Bronchial epithelial cell (primary cell): Measurements from ENCODE around the gene ENTR1. TPM values are rescaled to one million over a fixed set of nuclear protein-coding genes. Genes with fewer than 3 reads are reported as not detected.
A peak's percentile ranks its signal among the peaks of the same experiment; 100 is the strongest.

Source experiments
- DNase-seq: peaks from one replicate; pipeline ENCODE4 v3.0.0-alpha.2; 2010; ENCODE audit warnings: low read depth
- FAIRE-seq: peaks from 2 replicates; lab custom pipeline; 2011; peaks lifted over from hg19 to GRCh38; lab: Jason Lieb, UNC
- H3K27me3 ChIP-seq: 2 replicates; pipeline ENCODE4 v1.5.1; 2011; ENCODE audit warnings: low read length; ENCODE audit not compliant: control insufficient read depth, insufficient read depth
- H3K36me3 ChIP-seq: 2 replicates; pipeline ENCODE4 v1.5.1; 2011; ENCODE audit warnings: low read length; ENCODE audit not compliant: control insufficient read depth, insufficient read depth
- H3K4me3 ChIP-seq: 2 replicates; pipeline ENCODE4 v1.5.1; 2011; ENCODE audit warnings: mild to moderate bottlenecking, low read depth, low read length, control low read depth
- CTCF ChIP-seq: IDR thresholded peaks from 2 replicates; pipeline ENCODE4 v1.5.1; 2011; ENCODE audit warnings: mild to moderate bottlenecking, moderate library complexity, low read length, control low read depth, inconsistent platforms; ENCODE audit not compliant: insufficient read depth, severe bottlenecking
- total RNA-seq: library from RNA; depleted of rRNA; stranded (reverse); fragments of >200 nt; gene quantifications from 2 replicates; pipeline ENCODE4 v1.2.1, GENCODE V29; 2014

ENTR1 gene
- total RNA-seq, 1 donor from 2014 or later, result 89.0 TPM

- peak; percentile 7 for DNase-seq
- peaks cover 38% of the 10 kb centered on the region for H3K36me3 ChIP-seq
- no peaks in the 10 kb centered on the region for H3K27me3 ChIP-seq
- TF ChIP-seq CTCF, result no peak
- no peak for FAIRE-seq
- H3K4me3 ChIP-seq, result peak overlapping the region; percentile 87
Measured at GRCh38 chr9:136399176-136400037, 11.0 kb downstream of the ENTR1 start.

GRCh38 chr9:136398286-136398685 is 12.1 kb downstream of the ENTR1 start:
- no peak overlapping the region for H3K4me3 ChIP-seq
- FAIRE-seq, result no peak
- no peak for TF ChIP-seq CTCF
- peaks cover 39% of the 10 kb centered on the region for H3K36me3 ChIP-seq
- no peaks in the 10 kb centered on the region for H3K27me3 ChIP-seq
- DNase-seq, result no peak

- FAIRE-seq (no peak), DNase-seq (no peak)
- no peak overlapping the region for H3K4me3 ChIP-seq
- TF ChIP-seq CTCF, result no peak
- no peaks in the 10 kb centered on the region for H3K27me3 ChIP-seq
- H3K36me3 ChIP-seq, result peaks cover 45% of the 10 kb centered on the region
Measured at GRCh38 chr9:136397643-136398042, 12.8 kb downstream of the ENTR1 start.

- FAIRE-seq, result no peak
- no peaks in the 10 kb centered on the region for H3K27me3 ChIP-seq
- H3K36me3 ChIP-seq, result peaks cover 53% of the 10 kb centered on the region
- TF ChIP-seq CTCF, result no peak
- H3K4me3 ChIP-seq, result no peak overlapping the region
- no peak for DNase-seq
Measured at GRCh38 chr9:136396219-136396515, 14.2 kb downstream of the ENTR1 start.

GRCh38 chr9:136395345-136396218 is 14.8 kb downstream of the ENTR1 start:
- Histone ChIP-seq H3K27me3 (no peaks in the 10 kb centered on the region), H3K36me3 (peaks cover 53% of the 10 kb centered on the region), H3K4me3 (no peak overlapping the region)
- TF ChIP-seq CTCF, result no peak
- no peak for DNase-seq
- no peak for FAIRE-seq
